Common myeloid progenitor, CD34-positive (primary cell): ENCODE measurements around the gene RAB11FIP4.
A peak's percentile ranks its signal among the peaks of the same experiment; 100 is the strongest.

Source experiments
- CTCF ChIA-PET: fragments of 350-600 bp; sonication (Branson Sonifier 250); formaldehyde crosslinking; loops from one replicate; lab custom pipeline; 2021; ENCODE audit warnings: antibody characterized with exemption; lab: Charles Lee
- POLR2A ChIA-PET: fragments of 350-600 bp; sonication (Branson Sonifier 250); formaldehyde crosslinking; loops from one replicate; lab custom pipeline; 2021; ENCODE audit warnings: antibody characterized with exemption; lab: Charles Lee
- DNase-seq, 3 donors: peaks; one replicate each; pipeline versions ENCODE4 v3.0.0 to v3.0.0-alpha.2; 2013
- H3K27ac ChIP-seq, 2 experiments: 1 replicate in 1 of 2; 2 replicates in 1 of 2; pipeline ENCODE4 v1.7.0; 2013; ENCODE audit warnings: inconsistent platforms in 2 of 2, low read length in 2 of 2, mild to moderate bottlenecking in 2 of 2, low read depth in 1 of 2, moderate library complexity in 1 of 2; ENCODE audit not compliant: severe bottlenecking in 2 of 2, insufficient read depth in 1 of 2, poor library complexity in 1 of 2
- H3K27me3 ChIP-seq, 5 experiments: replicated peaks in 2 of 5; 1 replicate in 3 of 5; 2 replicates in 2 of 5; pipeline versions ENCODE4 v1.6.1 to v1.7.0; 2013; ENCODE audit warnings: low read length in 4 of 5, mild to moderate bottlenecking in 2 of 5, moderate library complexity in 2 of 5, inconsistent platforms in 1 of 5; ENCODE audit not compliant: insufficient read depth in 5 of 5, control insufficient read depth in 4 of 5
- H3K36me3 ChIP-seq, 4 experiments: 1 replicate in 2 of 4; 2 replicates in 2 of 4; pipeline versions ENCODE4 v1.6.1 to v1.7.0; 2013; ENCODE audit warnings: low read length in 3 of 4, control low read depth in 1 of 4, mild to moderate bottlenecking in 1 of 4; ENCODE audit not compliant: control insufficient read depth in 4 of 4, insufficient read depth in 4 of 4
- H3K4me1 ChIP-seq, 4 experiments: 1 replicate in 3 of 4; 2 replicates in 1 of 4; pipeline versions ENCODE4 v1.6.1 to v1.7.1; 2013; ENCODE audit warnings: low read length in 3 of 4, mild to moderate bottlenecking in 3 of 4, control low read depth in 1 of 4, inconsistent platforms in 1 of 4, moderate library complexity in 1 of 4; ENCODE audit not compliant: control insufficient read depth in 4 of 4, insufficient read depth in 4 of 4; ENCODE audit errors: control extremely low read depth in 1 of 4
- H3K4me3 ChIP-seq, 7 experiments: 1 replicate in 4 of 7; 2 replicates in 3 of 7; pipeline versions ENCODE4 v1.5.1 to v1.7.0; 2013; ENCODE audit warnings: mild to moderate bottlenecking in 7 of 7, low read length in 6 of 7, moderate library complexity in 6 of 7, inconsistent platforms in 2 of 7, low read depth in 2 of 7, control low read depth in 1 of 7; ENCODE audit not compliant: insufficient read depth in 4 of 7, control insufficient read depth in 1 of 7; ENCODE audit errors: extremely low read depth in 1 of 7
- H3K9me3 ChIP-seq, 5 experiments: 1 replicate in 4 of 5; 2 replicates in 1 of 5; pipeline versions ENCODE4 v1.6.1 to v1.7.1; 2013; ENCODE audit warnings: low read length in 4 of 5, mild to moderate bottlenecking in 2 of 5, inconsistent platforms in 1 of 5, low read depth in 1 of 5, moderate library complexity in 1 of 5; ENCODE audit not compliant: control insufficient read depth in 4 of 5, insufficient read depth in 2 of 5; ENCODE audit errors: control extremely low read depth in 1 of 5
- WGBS: methylation state at CpG from one replicate; pipeline ENCODE4 v1.1.5; 2013; ENCODE audit not compliant: insufficient coverage; 5-methylcytosine and 5-hydroxymethylcytosine counted together

The RAB11FIP4 gene

GRCh38 chr17:31509095-31509804 lies 117.8 kb downstream of the RAB11FIP4 start:
- Histone ChIP-seq H3K27ac (peak overlapping the region in 1 of 2 experiments; percentile 51), H3K36me3 (no peaks in the 10 kb centered on the region), H3K27me3 (no peaks in the 10 kb centered on the region), H3K4me3 (peak overlapping the region; percentile 3 to 78 (median 44)), H3K4me1 (peaks cover 0 to 41% (median 36%) of the 10 kb centered on the region in 4 experiments), H3K9me3 (no peaks in the 10 kb centered on the region)
- 52% methylated on average over 12 of the region's 13 CpGs for WGBS
- no peak for DNase-seq
- POLR2A ChIA-PET = interaction anchor here (0.9 to 1.2 kb wide), 2 partner anchors 13 to 16 kb away, joined by 3 to 5 read pairs; no protein-coding TSS in a partner anchor
- CTCF ChIA-PET = interaction anchor here (1.0 to 10.6 kb wide), 15 partner anchors 8 to 120 kb away, joined by 3 to 91 read pairs (median 4); no protein-coding TSS in a partner anchor

GRCh38 chr17:31509805-31510177 lies 118.3 kb downstream of the RAB11FIP4 start:
- WGBS = 100% methylated on average over 5 of the region's 5 CpGs
- CTCF ChIA-PET = interaction anchor here (0.7 to 10.6 kb wide), 13 partner anchors 11 to 121 kb away, joined by 3 to 91 read pairs (median 4); no protein-coding TSS in a partner anchor
- H3K4me3 ChIP-seq = peak overlapping the region in 2 of 7 experiments; percentile 11 to 38

GRCh38 chr17:31510308-31511194 lies 119.1 kb downstream of the RAB11FIP4 start:
- no peaks in the 10 kb centered on the region for H3K36me3 ChIP-seq
- ChIA-PET CTCF (interaction anchor here (0.7 to 10.6 kb wide), 15 partner anchors 12 to 155 kb away, joined by 3 to 91 read pairs (median 4); no protein-coding TSS in a partner anchor), POLR2A (interaction anchor here (0.9 kb wide), 1 partner anchor 12 kb away, joined by 3 read pairs; no protein-coding TSS in a partner anchor)
- no peak overlapping the region for H3K27ac ChIP-seq
- peak overlapping the region in 1 of 7 experiments; percentile 38 for H3K4me3 ChIP-seq
- peak in 1 of 3 donors; percentile 51 for DNase-seq
- 45% methylated on average over 10 of the region's 14 CpGs for WGBS
- H3K4me1 ChIP-seq = peaks cover 0 to 41% (median 36%) of the 10 kb centered on the region in 4 experiments
- no peaks in the 10 kb centered on the region for H3K27me3 ChIP-seq
- H3K9me3 ChIP-seq = no peaks in the 10 kb centered on the region

More at GRCh38 chr17:31509805-31510177, 118.3 kb downstream of the RAB11FIP4 start:
- DNase-seq = no peak
- POLR2A ChIA-PET = interaction anchor here (0.9 kb wide), 1 partner anchor 13 kb away, joined by 3 read pairs; no protein-coding TSS in a partner anchor
- Histone ChIP-seq H3K27me3 (no peaks in the 10 kb centered on the region), H3K36me3 (no peaks in the 10 kb centered on the region), H3K9me3 (no peaks in the 10 kb centered on the region), H3K27ac (no peak overlapping the region), H3K4me1 (peaks cover 0 to 41% (median 36%) of the 10 kb centered on the region in 4 experiments)

- H3K4me1 ChIP-seq = peaks cover 0 to 41% (median 36%) of the 10 kb centered on the region in 4 experiments
- 90% methylated on average over 8 of the region's 9 CpGs for WGBS
- POLR2A ChIA-PET = no interaction called here
- no peaks in the 10 kb centered on the region for H3K9me3 ChIP-seq
- H3K36me3 ChIP-seq = no peaks in the 10 kb centered on the region
- H3K27me3 ChIP-seq = no peaks in the 10 kb centered on the region
- DNase-seq = no peak
- no peak overlapping the region for H3K27ac ChIP-seq
- CTCF ChIA-PET = interaction anchor here (0.9 to 10.6 kb wide), 8 partner anchors 14 to 155 kb away, joined by 3 to 91 read pairs (median 4); no protein-coding TSS in a partner anchor
- no peak overlapping the region for H3K4me3 ChIP-seq
Measured at GRCh38 chr17:31511195-31511578, 119.7 kb downstream of the RAB11FIP4 start.

- ChIA-PET CTCF (interaction anchor here (0.9 to 10.6 kb wide), 7 partner anchors 14 to 156 kb away, joined by 3 to 91 read pairs (median 4); no protein-coding TSS in a partner anchor), POLR2A (no interaction called here)
- peaks cover 0 to 41% (median 36%) of the 10 kb centered on the region in 4 experiments for H3K4me1 ChIP-seq
- H3K4me3 ChIP-seq = no peak overlapping the region
- no peak for DNase-seq
- H3K27ac ChIP-seq = no peak overlapping the region
- H3K9me3 ChIP-seq = no peaks in the 10 kb centered on the region
- H3K36me3 ChIP-seq = no peaks in the 10 kb centered on the region
- H3K27me3 ChIP-seq = no peaks in the 10 kb centered on the region
- 97% methylated on average over 9 of the region's 9 CpGs for WGBS
Measured at GRCh38 chr17:31511580-31511979, 120.1 kb downstream of the RAB11FIP4 start.

GRCh38 chr17:31512104-31512740 lies 120.7 kb downstream of the RAB11FIP4 start:
- ChIA-PET CTCF (interaction anchor here (1.0 to 10.6 kb wide), 6 partner anchors 13 to 123 kb away, joined by 3 to 91 read pairs (median 14); no protein-coding TSS in a partner anchor), POLR2A (no interaction called here)
- no peaks in the 10 kb centered on the region for H3K9me3 ChIP-seq
- peaks cover 0 to 41% (median 36%) of the 10 kb centered on the region in 4 experiments for H3K4me1 ChIP-seq
- DNase-seq = no peak
- no peaks in the 10 kb centered on the region for H3K36me3 ChIP-seq
- no peak overlapping the region for H3K27ac ChIP-seq
- 97% methylated on average over 14 of the region's 15 CpGs for WGBS
- no peak overlapping the region for H3K4me3 ChIP-seq
- no peaks in the 10 kb centered on the region for H3K27me3 ChIP-seq
